Measurements from ENCODE around the gene ZNF565.

DNA sequence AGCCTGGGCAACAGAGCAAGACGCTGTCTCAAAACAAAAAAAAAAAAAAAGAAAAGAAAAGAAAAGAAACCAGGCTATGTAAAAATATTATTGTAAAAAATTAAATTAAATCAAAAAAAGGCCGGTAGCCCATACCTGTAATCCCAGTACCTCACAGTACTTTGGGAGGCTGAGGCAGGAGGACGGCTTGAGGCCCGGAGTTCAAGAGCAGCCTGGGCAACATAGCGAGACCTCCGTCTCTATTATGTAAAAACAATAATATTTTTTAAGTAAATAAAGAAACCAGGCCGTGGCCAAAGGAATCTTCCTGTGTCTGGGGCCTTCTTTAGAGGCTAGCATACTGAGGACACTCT lies 75.4 kb downstream of the ZNF565 start:
- TF ChIP-seq, protein P1, sequence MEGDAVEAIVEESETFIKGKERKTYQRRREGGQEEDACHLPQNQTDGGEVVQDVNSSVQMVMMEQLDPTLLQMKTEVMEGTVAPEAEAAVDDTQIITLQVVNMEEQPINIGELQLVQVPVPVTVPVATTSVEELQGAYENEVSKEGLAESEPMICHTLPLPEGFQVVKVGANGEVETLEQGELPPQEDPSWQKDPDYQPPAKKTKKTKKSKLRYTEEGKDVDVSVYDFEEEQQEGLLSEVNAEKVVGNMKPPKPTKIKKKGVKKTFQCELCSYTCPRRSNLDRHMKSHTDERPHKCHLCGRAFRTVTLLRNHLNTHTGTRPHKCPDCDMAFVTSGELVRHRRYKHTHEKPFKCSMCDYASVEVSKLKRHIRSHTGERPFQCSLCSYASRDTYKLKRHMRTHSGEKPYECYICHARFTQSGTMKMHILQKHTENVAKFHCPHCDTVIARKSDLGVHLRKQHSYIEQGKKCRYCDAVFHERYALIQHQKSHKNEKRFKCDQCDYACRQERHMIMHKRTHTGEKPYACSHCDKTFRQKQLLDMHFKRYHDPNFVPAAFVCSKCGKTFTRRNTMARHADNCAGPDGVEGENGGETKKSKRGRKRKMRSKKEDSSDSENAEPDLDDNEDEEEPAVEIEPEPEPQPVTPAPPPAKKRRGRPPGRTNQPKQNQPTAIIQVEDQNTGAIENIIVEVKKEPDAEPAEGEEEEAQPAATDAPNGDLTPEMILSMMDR (IDR thresholded peaks at IDR 0.05; ENCODE audit: low read depth, low read length), result no peak
- TF ChIP-seq POLR2A (IDR thresholded peaks at IDR 0.05; ENCODE audit: extremely low read depth, insufficient read length), result no peak

Data from NB4 (cell line).